22Rv1 (cell line): ENCODE measurements around the gene FERMT1.

Experiments used
- CTCF ChIP-seq: fragments of 450-650 bp; IDR thresholded peaks from 2 replicates; pipeline ENCODE4 v1.5.1; 2017; ENCODE audit warnings: mild to moderate bottlenecking
- ZFX ChIP-seq: fragments of 450-650 bp; IDR thresholded peaks from 2 replicates; pipeline ENCODE4 v1.6.1; 2017; ENCODE audit warnings: antibody characterized with exemption, borderline replicate concordance

DNA sequence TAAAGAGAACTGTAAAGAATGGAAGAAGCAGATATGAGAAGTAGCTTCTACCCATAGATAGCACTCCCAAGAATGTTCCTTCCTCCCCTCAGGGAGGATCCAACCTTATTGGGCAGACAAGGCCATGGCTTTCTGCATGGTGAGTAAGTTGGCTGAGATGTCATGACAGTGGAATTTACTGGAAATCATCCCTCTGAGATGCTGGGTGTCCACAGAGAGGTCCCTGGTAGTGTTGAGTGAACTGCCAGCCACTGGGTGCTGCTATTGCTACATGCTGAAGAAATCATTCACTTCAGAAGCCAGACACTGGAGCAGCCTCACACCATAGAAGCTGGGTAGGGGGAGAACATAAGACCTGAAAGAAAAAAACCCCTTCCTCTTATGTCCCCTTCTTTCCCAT is 46.4 kb upstream of the FERMT1 start:
- TF ChIP-seq CTCF (peak; percentile 35), ZFX (no peak)
